SK-N-SH treated with all-trans-retinoic acid at 6 μM for 48 hours (cell line): Measurements from ENCODE around the gene ZDHHC23.

Source experiments
- ATAC-seq: fragments of 200-7000 bp; cut with Tn5 transposase; 3 replicates; pipeline ENCODE4 v1.9.1; 2020; ENCODE audit warnings: mild to moderate bottlenecking, moderate library complexity
- ARNTL ChIP-seq: fragments of 450-650 bp; formaldehyde crosslinking; IDR thresholded peaks from 2 replicates; pipeline ENCODE4 v1.5.0; 2020; ENCODE audit warnings: low read depth, mild to moderate bottlenecking, moderate library complexity, borderline replicate concordance
- BACH2 ChIP-seq: fragments of 250-450 bp; sonication (Bioruptor Pico); IDR thresholded peaks from 2 replicates; pipeline ENCODE4 v1.9.0; 2021; ENCODE audit warnings: mild to moderate bottlenecking, borderline replicate concordance
- CSDC2 ChIP-seq: fragments of 250-450 bp; sonication (Bioruptor Pico); IDR thresholded peaks from 2 replicates; pipeline ENCODE4 v1.5.0; 2020; ENCODE audit warnings: mild to moderate bottlenecking, moderate library complexity
- ESRRG ChIP-seq: fragments of 250-450 bp; sonication (Bioruptor Pico); IDR thresholded peaks from 2 replicates; pipeline ENCODE4 v1.6.1; 2021; ENCODE audit warnings: mild to moderate bottlenecking
- GLIS3 ChIP-seq: fragments of 250-450 bp; sonication (Bioruptor Pico); IDR thresholded peaks from 2 replicates; pipeline ENCODE4 v1.5.0; 2020; ENCODE audit warnings: mild to moderate bottlenecking, moderate library complexity
- ISL1 ChIP-seq: fragments of 250-450 bp; sonication (Bioruptor Pico); IDR thresholded peaks from 2 replicates; pipeline ENCODE4 v2.1.2; 2022; ENCODE audit warnings: mild to moderate bottlenecking, moderate library complexity
- OSR1 ChIP-seq: fragments of 250-450 bp; sonication (Bioruptor Pico); IDR thresholded peaks from 2 replicates; pipeline ENCODE4 v1.8.0; 2022; ENCODE audit warnings: moderate library complexity, mild to moderate bottlenecking, inconsistent platforms
- PPARA ChIP-seq: fragments of 250-450 bp; sonication (Bioruptor Pico); IDR thresholded peaks from 2 replicates; pipeline ENCODE4 v1.5.0; 2020; ENCODE audit warnings: mild to moderate bottlenecking, borderline replicate concordance
- RARB ChIP-seq: fragments of 250-450 bp; sonication (Bioruptor Pico); IDR thresholded peaks from 2 replicates; pipeline ENCODE4 v1.8.0; 2021; ENCODE audit warnings: mild to moderate bottlenecking, moderate library complexity
- SNAI2 ChIP-seq: fragments of 250-450 bp; sonication (Bioruptor Pico); IDR thresholded peaks from 2 replicates; pipeline ENCODE4 v1.5.0; 2020; ENCODE audit warnings: mild to moderate bottlenecking, moderate library complexity
- TCF4 ChIP-seq: fragments of 250-450 bp; sonication (Bioruptor Pico); IDR thresholded peaks from 2 replicates; pipeline ENCODE4 v1.8.0; 2021; ENCODE audit warnings: mild to moderate bottlenecking, moderate library complexity, borderline replicate concordance
- TOX ChIP-seq: fragments of 250-450 bp; sonication (Bioruptor Pico); IDR thresholded peaks from 2 replicates; pipeline ENCODE4 v1.8.0; 2021; ENCODE audit warnings: mild to moderate bottlenecking, moderate library complexity, borderline replicate concordance
- ZC3H10 ChIP-seq: fragments of 250-450 bp; sonication (Bioruptor Pico); IDR thresholded peaks from 2 replicates; pipeline ENCODE4 v1.5.1; 2021; ENCODE audit warnings: mild to moderate bottlenecking, moderate library complexity
- ZFP3 ChIP-seq: fragments of 250-450 bp; sonication (Bioruptor Pico); IDR thresholded peaks from 2 replicates; pipeline ENCODE4 v1.5.0; 2020; ENCODE audit warnings: mild to moderate bottlenecking, moderate library complexity
- ZNF565 ChIP-seq: fragments of 450-650 bp; formaldehyde crosslinking; conservative IDR thresholded peaks from 2 replicates; pipeline ENCODE4 v1.5.0; 2020; ENCODE audit warnings: low read depth, mild to moderate bottlenecking, moderate library complexity
- ZNF70 ChIP-seq: fragments of 450-650 bp; formaldehyde crosslinking; IDR thresholded peaks from 2 replicates; pipeline ENCODE4 v1.5.0; 2020; ENCODE audit warnings: mild to moderate bottlenecking, moderate library complexity
- ZNF8 ChIP-seq: fragments of 450-650 bp; formaldehyde crosslinking; IDR thresholded peaks from 2 replicates; pipeline ENCODE4 v1.5.0; 2020; ENCODE audit warnings: mild to moderate bottlenecking, moderate library complexity
- TF ChIP-seq, protein P1 (sequence below): fragments of 250-450 bp; sonication (Bioruptor Pico); IDR thresholded peaks from 2 replicates; pipeline ENCODE4 v1.8.0; 2020; ENCODE audit warnings: mild to moderate bottlenecking, moderate library complexity, borderline replicate concordance
- TF ChIP-seq, protein P2 (sequence below): fragments of 250-450 bp; sonication (Bioruptor Pico); IDR thresholded peaks from 2 replicates; pipeline ENCODE4 v1.8.0; 2021; ENCODE audit warnings: low read depth, mild to moderate bottlenecking, moderate library complexity, borderline replicate concordance
- TF ChIP-seq, protein P3 (sequence below): fragments of 250-450 bp; sonication (Bioruptor Pico); IDR thresholded peaks from 2 replicates; pipeline ENCODE4 v1.5.0; 2020; ENCODE audit warnings: mild to moderate bottlenecking, moderate library complexity
- TF ChIP-seq, protein P4 (sequence below): fragments of 250-450 bp; sonication (Bioruptor Pico); IDR thresholded peaks from 2 replicates; pipeline ENCODE4 v1.5.1; 2020; ENCODE audit warnings: low read depth, mild to moderate bottlenecking, moderate library complexity
- TF ChIP-seq, protein P5 (sequence below): fragments of 250-450 bp; sonication (Bioruptor Pico); IDR thresholded peaks from 2 replicates; pipeline ENCODE4 v1.5.1; 2021; ENCODE audit warnings: mild to moderate bottlenecking, moderate library complexity

Gene ZDHHC23, protein sequence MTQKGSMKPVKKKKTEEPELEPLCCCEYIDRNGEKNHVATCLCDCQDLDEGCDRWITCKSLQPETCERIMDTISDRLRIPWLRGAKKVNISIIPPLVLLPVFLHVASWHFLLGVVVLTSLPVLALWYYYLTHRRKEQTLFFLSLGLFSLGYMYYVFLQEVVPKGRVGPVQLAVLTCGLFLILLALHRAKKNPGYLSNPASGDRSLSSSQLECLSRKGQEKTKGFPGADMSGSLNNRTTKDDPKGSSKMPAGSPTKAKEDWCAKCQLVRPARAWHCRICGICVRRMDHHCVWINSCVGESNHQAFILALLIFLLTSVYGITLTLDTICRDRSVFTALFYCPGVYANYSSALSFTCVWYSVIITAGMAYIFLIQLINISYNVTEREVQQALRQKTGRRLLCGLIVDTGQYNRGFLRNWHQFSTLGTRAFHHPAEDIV

DNA sequence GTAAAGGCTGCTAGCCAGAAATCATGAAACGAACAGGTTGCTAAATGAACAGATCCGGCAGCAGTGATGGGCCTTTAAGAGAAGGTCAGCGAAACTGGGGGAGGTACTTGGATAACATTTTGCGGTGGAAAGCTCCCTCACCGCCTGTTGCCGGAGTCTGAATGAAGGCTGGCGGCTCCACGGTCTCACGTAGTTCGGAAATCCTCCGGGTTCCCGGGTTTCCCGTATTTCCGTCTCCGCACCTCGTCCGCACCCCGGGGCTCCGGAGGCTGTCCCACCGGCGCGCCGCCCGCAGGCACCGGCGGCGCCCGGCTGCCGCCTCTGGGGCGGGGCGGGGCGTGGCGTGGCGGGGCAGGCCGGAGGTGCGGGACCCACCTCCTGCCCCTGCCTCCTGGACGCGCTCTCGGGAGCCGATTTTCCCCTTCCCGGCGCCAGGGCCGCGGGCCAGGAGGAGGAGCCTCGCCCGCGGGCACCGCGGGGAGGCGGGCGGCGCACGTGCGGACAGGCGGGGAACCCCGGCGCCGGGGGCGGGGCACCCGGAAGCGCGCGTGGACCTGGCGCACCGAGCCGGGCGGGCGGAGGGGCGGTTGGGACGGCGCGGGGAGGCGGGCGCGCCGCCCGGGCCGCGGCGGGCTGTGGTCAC, at the start of gene ZDHHC23:
ZDHHC23 (plus strand) TSS at position 642 of the 643 bp plus-strand sequence. CDS start 790 bp downstream, outside the sequence.
- peak; percentile 83 for ATAC-seq
- TF ChIP-seq SNAI2 (CRISPR knock-in tag) (no peak), ZNF8 (CRISPR knock-in tag) (no peak), TCF4 (no peak), ARNTL (0 out of 2 replicates have a peak, but pooled peaks have one; percentile 22)

DNA sequence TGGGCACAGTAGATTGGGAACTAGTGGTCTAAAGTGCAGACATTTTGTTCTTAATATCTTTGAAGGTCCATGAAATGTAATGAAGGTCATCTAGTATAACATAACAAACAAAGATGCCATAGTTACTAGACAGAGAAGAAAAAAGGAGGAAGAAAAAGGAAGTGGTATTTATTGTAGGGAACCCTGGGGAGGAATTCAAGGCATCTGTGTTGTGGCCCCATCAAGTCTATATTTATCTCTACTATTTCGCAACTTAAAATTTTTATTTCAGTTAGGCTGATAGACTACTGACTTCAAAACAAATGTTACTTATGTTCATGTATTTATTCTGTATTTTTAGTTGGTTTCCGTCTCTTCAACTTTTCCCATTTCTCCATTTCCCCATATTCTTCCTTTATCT, 48.9 kb upstream of the ZDHHC23 start:
- TF ChIP-seq TOX (CRISPR knock-in tag) (no peak), ZNF70 (CRISPR knock-in tag) (no peak), CSDC2 (CRISPR knock-in tag) (no peak), ZC3H10 (CRISPR knock-in tag) (no peak), ARNTL (no peak), PPARA (CRISPR knock-in tag) (no peak), ISL1 (CRISPR knock-in tag) (no peak), ZFP3 (CRISPR knock-in tag) (no peak), RARB (no peak), ZNF565 (CRISPR knock-in tag) (no peak), BACH2 (no peak), ESRRG (CRISPR knock-in tag) (no peak), GLIS3 (CRISPR knock-in tag) (no peak)
- TF ChIP-seq, protein P1, sequence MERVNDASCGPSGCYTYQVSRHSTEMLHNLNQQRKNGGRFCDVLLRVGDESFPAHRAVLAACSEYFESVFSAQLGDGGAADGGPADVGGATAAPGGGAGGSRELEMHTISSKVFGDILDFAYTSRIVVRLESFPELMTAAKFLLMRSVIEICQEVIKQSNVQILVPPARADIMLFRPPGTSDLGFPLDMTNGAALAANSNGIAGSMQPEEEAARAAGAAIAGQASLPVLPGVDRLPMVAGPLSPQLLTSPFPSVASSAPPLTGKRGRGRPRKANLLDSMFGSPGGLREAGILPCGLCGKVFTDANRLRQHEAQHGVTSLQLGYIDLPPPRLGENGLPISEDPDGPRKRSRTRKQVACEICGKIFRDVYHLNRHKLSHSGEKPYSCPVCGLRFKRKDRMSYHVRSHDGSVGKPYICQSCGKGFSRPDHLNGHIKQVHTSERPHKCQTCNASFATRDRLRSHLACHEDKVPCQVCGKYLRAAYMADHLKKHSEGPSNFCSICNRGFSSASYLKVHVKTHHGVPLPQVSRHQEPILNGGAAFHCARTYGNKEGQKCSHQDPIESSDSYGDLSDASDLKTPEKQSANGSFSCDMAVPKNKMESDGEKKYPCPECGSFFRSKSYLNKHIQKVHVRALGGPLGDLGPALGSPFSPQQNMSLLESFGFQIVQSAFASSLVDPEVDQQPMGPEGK, result no peak
- TF ChIP-seq, protein P2, sequence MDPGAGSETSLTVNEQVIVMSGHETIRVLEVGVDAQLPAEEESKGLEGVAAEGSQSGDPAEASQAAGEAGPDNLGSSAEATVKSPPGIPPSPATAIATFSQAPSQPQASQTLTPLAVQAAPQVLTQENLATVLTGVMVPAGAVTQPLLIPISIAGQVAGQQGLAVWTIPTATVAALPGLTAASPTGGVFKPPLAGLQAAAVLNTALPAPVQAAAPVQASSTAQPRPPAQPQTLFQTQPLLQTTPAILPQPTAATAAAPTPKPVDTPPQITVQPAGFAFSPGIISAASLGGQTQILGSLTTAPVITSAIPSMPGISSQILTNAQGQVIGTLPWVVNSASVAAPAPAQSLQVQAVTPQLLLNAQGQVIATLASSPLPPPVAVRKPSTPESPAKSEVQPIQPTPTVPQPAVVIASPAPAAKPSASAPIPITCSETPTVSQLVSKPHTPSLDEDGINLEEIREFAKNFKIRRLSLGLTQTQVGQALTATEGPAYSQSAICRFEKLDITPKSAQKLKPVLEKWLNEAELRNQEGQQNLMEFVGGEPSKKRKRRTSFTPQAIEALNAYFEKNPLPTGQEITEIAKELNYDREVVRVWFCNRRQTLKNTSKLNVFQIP (CRISPR knock-in tag), result no peak
- TF ChIP-seq, protein P3, sequence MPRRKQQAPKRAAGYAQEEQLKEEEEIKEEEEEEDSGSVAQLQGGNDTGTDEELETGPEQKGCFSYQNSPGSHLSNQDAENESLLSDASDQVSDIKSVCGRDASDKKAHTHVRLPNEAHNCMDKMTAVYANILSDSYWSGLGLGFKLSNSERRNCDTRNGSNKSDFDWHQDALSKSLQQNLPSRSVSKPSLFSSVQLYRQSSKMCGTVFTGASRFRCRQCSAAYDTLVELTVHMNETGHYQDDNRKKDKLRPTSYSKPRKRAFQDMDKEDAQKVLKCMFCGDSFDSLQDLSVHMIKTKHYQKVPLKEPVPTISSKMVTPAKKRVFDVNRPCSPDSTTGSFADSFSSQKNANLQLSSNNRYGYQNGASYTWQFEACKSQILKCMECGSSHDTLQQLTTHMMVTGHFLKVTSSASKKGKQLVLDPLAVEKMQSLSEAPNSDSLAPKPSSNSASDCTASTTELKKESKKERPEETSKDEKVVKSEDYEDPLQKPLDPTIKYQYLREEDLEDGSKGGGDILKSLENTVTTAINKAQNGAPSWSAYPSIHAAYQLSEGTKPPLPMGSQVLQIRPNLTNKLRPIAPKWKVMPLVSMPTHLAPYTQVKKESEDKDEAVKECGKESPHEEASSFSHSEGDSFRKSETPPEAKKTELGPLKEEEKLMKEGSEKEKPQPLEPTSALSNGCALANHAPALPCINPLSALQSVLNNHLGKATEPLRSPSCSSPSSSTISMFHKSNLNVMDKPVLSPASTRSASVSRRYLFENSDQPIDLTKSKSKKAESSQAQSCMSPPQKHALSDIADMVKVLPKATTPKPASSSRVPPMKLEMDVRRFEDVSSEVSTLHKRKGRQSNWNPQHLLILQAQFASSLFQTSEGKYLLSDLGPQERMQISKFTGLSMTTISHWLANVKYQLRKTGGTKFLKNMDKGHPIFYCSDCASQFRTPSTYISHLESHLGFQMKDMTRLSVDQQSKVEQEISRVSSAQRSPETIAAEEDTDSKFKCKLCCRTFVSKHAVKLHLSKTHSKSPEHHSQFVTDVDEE (CRISPR knock-in tag), result no peak
- TF ChIP-seq, all 23 proteins: peak for 0

DNA sequence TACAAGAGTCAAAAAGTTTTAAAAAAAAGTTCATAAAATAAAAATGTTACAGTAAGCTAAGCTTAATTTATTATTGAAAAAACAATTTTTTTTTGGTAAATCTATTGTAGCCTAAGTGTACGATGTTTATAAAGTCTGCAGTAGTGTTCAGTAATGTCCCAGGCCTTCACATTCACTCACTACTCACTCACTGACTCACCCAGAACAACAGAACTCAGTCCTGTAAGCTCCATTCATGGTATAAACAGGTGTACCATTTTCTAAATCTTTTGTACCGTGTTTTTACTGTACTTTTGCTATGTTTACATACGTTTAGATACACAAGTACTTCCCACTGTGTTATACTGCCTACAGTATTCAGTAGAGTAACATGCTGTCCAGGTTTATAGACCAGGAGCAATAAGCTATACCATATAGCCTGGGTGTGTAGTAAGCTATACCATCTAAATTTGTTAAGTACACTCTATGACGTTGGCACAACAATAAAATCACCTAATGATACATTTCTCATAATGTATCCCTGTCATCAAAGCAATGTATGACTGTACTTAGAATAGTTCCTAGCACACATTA, 41.2 kb upstream of the ZDHHC23 start:
- no peak for ATAC-seq
- TF ChIP-seq ZNF70 (CRISPR knock-in tag) (no peak), RARB (no peak), SNAI2 (CRISPR knock-in tag) (no peak), ZFP3 (CRISPR knock-in tag) (no peak), ISL1 (CRISPR knock-in tag) (no peak), ZNF8 (CRISPR knock-in tag) (no peak), TCF4 (no peak), ESRRG (CRISPR knock-in tag) (no peak), OSR1 (CRISPR knock-in tag) (no peak), ARNTL (no peak)
- TF ChIP-seq, protein P4, sequence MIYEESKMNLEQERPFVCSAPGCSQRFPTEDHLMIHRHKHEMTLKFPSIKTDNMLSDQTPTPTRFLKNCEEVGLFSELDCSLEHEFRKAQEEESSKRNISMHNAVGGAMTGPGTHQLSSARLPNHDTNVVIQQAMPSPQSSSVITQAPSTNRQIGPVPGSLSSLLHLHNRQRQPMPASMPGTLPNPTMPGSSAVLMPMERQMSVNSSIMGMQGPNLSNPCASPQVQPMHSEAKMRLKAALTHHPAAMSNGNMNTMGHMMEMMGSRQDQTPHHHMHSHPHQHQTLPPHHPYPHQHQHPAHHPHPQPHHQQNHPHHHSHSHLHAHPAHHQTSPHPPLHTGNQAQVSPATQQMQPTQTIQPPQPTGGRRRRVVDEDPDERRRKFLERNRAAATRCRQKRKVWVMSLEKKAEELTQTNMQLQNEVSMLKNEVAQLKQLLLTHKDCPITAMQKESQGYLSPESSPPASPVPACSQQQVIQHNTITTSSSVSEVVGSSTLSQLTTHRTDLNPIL, result no peak
- TF ChIP-seq, protein P5, sequence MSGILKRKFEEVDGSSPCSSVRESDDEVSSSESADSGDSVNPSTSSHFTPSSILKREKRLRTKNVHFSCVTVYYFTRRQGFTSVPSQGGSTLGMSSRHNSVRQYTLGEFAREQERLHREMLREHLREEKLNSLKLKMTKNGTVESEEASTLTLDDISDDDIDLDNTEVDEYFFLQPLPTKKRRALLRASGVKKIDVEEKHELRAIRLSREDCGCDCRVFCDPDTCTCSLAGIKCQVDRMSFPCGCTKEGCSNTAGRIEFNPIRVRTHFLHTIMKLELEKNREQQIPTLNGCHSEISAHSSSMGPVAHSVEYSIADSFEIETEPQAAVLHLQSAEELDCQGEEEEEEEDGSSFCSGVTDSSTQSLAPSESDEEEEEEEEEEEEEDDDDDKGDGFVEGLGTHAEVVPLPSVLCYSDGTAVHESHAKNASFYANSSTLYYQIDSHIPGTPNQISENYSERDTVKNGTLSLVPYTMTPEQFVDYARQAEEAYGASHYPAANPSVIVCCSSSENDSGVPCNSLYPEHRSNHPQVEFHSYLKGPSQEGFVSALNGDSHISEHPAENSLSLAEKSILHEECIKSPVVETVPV (CRISPR knock-in tag), result no peak
- TF ChIP-seq, protein P2 (CRISPR knock-in tag), result no peak
- TF ChIP-seq, protein P1, result no peak

More for the DNA sequence above, 48.9 kb upstream of the ZDHHC23 start:
- ATAC-seq, result no peak; the same call in 2 of the 3 replicates
